Activated naive CD4-positive, alpha-beta T cell treated with anti-CD3 and anti-CD28 coated beads, Interleukin-2, amount 50 U/mL, for 72 hours (primary cell): Measurements from ENCODE around the gene FKBP5. TPM values are rescaled to one million over a fixed set of nuclear protein-coding genes. Genes with fewer than 3 reads are reported as not detected.

Experiments
- ATAC-seq, 2 donors: fragments of 150-1000 bp; cut with Tn5 transposase; 2 replicates each; pipeline ENCODE4 v1.10.0; 2021; ENCODE audit warnings: mild to moderate bottlenecking in 2 of 2, moderate library complexity in 2 of 2
- DNase-seq, 2 donors: peaks; one replicate each; pipeline ENCODE4 v3.0.0; 2021 to 2022; ENCODE audit warnings: low spot score in 2 of 2
- H3K27ac Mint-ChIP-seq, 2 donors: one replicate each; pipeline ENCODE4 v1.8.0; 2022; ENCODE audit warnings: mild to moderate bottlenecking in 2 of 2, mixed read lengths in 2 of 2
- H3K36me3 Mint-ChIP-seq, 2 donors: one replicate each; pipeline ENCODE4 v1.8.0; 2022; ENCODE audit warnings: mixed read lengths in 2 of 2
- H3K9me3 Mint-ChIP-seq, 2 donors: one replicate each; pipeline ENCODE4 v1.8.0; 2022; ENCODE audit warnings: mixed read lengths in 2 of 2
- total RNA-seq, 2 donors: library from RNA; stranded (reverse); gene quantifications; one replicate each; pipeline ENCODE4 v1.2.3, GENCODE V29; 2022

Gene FKBP5
- total RNA-seq, 2 donors from 2014 or later: 70.1 to 229 TPM

DNA sequence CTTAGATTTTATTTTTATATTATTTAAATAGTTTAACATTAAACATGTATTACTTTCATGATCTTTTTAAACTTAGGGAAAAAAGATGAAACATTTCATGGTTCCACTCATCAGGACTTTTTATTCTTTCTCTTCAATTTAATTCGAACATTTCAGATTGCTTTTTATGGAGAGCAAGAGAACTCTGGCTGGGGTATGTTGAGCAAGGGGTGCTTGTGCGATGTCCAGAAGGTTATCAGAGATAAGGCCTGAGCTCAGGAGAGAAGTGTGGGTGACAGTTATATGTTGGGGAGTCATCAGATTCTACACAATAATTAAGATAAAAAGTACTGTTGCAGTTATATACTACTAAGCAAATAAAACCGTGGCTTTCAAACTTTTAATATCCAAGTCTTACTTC lies 37.5 kb downstream of the FKBP5 start:
- H3K27ac Mint-ChIP-seq: peak overlapping the region in 1 of 2 donors; percentile 47
- DNase-seq (no peak), ATAC-seq (no peak)
- no peaks in the 10 kb centered on the region for H3K9me3 Mint-ChIP-seq
- peaks cover 10 to 21% of the 10 kb centered on the region in 2 donors for H3K36me3 Mint-ChIP-seq

DNA sequence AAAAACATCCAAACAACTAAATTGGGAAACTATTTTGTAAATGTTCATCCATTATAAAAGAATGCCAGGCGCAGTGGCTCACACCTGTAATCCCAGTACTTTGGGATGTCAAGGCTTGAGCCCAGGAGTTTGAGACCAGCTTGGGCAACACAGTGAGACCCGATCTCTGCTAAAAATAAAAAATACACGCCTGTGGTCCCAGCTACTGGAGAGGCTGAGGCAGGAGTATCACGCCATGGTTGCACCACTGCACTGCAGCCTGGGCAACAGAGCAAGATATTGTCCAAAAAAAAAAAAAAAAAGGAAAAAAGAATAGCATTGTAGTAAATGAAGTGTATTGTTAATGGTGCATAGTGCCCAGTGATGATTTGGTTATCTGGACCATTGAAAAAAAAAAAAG lies 38.7 kb downstream of the FKBP5 start:
- Mint-ChIP-seq H3K36me3 (peaks cover 13 to 33% of the 10 kb centered on the region in 2 donors), H3K27ac (no peak overlapping the region), H3K9me3 (no peaks in the 10 kb centered on the region)
- no peak for DNase-seq
- no peak for ATAC-seq

DNA sequence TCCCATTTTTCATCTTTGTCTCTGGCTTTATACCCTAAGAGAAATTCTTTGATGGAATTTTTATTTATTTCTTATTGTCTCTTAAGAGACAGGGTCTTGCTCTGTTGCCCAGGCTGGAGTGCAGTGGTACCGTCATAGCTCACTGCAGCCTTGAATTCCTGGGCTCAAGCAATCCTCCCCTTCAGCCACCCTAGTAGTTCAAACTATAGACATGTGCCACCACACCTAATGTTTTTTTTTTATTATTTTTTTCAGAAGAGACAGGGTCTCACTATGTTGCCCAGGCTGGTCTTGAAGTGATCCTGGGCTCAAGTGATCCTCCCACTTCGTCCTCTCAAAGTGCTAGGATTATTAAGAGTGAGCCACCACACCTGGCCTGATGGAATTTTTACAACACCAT lies 40.5 kb downstream of the FKBP5 start:
- no peak for DNase-seq
- Mint-ChIP-seq H3K36me3 (peaks cover 17 to 45% of the 10 kb centered on the region in 2 donors), H3K9me3 (peaks cover 0 to 4% of the 10 kb centered on the region in 2 donors), H3K27ac (no peak overlapping the region)
- no peak for ATAC-seq

DNA sequence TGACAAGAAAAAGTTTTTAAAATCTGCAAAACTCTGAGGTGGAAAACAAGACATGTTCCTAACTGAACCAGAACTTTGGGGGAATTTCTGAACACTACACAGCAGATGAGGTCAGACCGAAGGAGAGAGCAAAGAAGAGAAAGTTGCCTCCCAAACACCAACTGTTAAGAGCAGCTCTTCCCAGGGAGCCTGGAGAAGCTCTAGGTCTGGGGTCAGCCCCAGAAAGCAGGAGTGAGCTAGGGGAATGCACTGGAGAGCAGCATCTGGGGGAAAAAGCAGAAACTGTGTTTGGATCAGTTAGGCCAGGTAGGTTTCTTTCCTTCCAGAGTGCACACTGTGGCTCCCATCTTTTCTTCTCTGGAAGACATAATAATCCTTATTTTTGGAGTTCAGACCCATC lies 41.3 kb downstream of the FKBP5 start:
- DNase-seq: no peak
- peak overlapping the region in 1 of 2 donors; percentile 70 for H3K27ac Mint-ChIP-seq
- peaks cover 10 to 46% of the 10 kb centered on the region in 2 donors for H3K36me3 Mint-ChIP-seq
- H3K9me3 Mint-ChIP-seq: peaks cover 0 to 4% of the 10 kb centered on the region in 2 donors
- no peak for ATAC-seq

DNA sequence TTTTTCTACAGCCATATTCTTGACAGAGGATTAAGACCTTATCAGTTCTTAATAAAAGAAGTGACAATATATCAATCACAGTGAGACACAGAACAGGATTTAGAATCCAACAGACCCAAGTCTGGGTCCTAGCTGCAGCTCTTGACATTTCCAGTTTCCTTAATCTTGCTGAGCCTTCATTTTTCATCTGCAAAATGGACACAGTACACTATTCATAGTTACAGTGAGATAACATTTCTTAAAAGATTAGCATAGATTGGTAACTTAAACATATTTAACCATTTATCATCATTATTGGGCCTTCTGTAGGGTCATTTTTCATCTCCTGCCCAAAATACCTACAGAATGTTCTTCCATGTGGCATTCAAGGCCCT lies 45.6 kb downstream of the FKBP5 start:
- peaks cover 14 to 63% of the 10 kb centered on the region in 2 donors for H3K36me3 Mint-ChIP-seq
- peak overlapping the region; percentile 33 to 35 for H3K27ac Mint-ChIP-seq
- no peak for ATAC-seq

DNA sequence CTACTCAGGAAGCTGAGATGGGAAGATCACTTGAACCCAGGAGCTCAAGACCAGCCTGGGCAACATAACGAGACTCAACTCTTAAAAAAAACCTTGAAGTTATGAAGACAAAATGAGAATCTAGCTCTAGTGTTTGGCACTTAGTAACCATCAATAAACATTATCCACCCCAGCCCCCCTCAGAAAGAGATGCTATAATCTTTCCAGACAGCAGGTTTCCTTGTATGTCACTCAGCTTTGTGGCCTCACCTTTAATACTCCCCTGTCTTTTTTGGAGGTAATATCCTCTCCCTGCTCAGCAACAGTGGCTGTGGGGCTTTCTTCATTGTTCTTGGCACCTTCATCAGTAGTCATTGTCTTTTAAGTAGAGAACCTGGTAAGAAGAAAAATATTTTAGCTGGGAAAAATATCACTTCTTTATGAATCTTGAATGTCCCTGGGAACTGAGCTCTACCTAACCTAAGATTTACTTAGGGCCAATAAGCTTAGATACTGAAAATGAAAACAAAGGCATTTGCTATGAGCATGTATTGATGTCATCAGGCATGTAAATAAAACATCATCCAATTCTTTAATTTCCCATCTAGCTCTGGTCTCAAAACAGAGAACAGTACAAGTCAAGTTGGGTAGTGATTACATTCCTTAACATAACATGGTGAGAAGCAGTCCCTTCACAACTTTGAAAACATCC lies 46.1 kb downstream of the FKBP5 start:
- Mint-ChIP-seq H3K27ac (peak overlapping the region; percentile 35 to 40), H3K36me3 (peaks cover 14 to 68% of the 10 kb centered on the region in 2 donors), H3K9me3 (peaks cover 0 to 4% of the 10 kb centered on the region in 2 donors)
- DNase-seq (no peak), ATAC-seq (no peak)

More for the DNA sequence above, 45.6 kb downstream of the FKBP5 start:
- H3K9me3 Mint-ChIP-seq: peaks cover 0 to 4% of the 10 kb centered on the region in 2 donors
- no peak for DNase-seq

DNA sequence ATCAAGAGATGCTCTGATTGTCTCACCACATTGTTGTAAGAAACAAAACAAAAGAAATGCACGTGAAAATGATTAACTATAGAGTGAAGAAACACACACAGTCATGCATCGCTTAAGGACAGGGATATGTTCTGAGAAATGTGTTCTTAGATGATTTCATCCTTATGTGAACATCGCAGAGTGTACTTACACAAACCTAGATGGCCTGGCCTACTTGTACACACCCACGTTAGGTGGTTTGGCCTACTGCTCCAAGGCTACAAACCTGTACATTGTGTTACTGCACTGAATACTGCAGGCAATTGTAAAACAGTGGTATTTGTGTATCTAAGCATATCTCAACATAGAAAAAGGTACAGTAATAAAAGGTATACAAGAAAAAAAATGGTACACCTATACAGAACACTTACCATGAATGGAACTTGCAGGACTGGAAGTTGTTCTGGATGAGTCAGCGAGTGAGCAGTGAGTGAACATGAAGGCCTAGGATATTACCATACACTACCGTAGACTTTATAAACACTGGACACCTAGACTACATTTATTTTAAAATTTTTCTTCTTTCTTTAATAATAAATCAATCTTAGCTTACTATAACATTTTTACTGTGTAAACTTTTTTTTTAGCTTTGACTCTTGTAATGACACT lies 48.6 kb downstream of the FKBP5 start:
- peaks cover 0 to 4% of the 10 kb centered on the region in 2 donors for H3K9me3 Mint-ChIP-seq
- peaks cover 19 to 62% of the 10 kb centered on the region in 2 donors for H3K36me3 Mint-ChIP-seq
- DNase-seq (no peak), ATAC-seq (peak in 1 of 2 donors; percentile 45)
- no peak overlapping the region for H3K27ac Mint-ChIP-seq

DNA sequence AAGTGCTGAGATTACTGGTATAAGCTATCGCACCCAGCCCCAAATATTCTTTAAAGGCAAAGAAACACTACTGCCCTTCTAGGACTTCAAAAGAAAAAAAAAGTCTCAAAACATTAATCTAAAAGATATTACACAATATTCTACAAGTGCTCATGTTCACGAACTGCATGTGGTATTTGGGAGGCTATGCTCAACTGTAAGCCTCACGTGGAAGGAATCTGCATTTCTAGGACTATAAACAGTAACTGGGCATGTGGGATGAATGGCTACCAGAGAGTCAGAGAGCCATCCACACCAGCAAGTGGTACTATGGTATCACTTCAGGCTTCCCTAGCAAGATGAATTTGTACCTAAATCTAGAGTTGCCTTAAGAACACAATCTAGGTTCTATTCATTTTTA lies 50.0 kb downstream of the FKBP5 start:
- no peak for ATAC-seq
- Mint-ChIP-seq H3K27ac (peak overlapping the region in 1 of 2 donors; percentile 9), H3K36me3 (peaks cover 14 to 55% of the 10 kb centered on the region in 2 donors), H3K9me3 (peaks cover 0 to 3% of the 10 kb centered on the region in 2 donors)
- DNase-seq: no peak

DNA sequence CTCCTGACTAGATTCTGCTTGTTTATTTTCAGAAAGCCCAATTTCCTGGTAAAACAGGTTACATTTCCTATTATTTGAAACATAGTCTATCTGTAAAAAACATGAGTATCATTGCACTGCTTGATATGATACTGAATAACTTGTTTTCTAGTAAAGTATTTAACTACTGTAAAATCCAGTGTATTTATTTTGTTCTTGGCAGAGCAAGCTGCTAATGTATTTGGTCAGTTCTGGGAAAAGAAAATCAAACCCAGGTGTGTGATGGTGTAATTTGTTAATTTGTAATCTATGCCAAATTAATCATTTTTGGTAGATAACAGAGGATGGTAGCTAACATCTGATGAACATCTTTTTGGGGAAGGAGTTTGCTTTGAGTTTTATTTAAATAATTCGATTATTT lies 50.8 kb downstream of the FKBP5 start:
- no peak overlapping the region for H3K27ac Mint-ChIP-seq
- no peak for ATAC-seq
- peaks cover 10 to 48% of the 10 kb centered on the region in 2 donors for H3K36me3 Mint-ChIP-seq
- H3K9me3 Mint-ChIP-seq: no peaks in the 10 kb centered on the region
- no peak for DNase-seq

DNA sequence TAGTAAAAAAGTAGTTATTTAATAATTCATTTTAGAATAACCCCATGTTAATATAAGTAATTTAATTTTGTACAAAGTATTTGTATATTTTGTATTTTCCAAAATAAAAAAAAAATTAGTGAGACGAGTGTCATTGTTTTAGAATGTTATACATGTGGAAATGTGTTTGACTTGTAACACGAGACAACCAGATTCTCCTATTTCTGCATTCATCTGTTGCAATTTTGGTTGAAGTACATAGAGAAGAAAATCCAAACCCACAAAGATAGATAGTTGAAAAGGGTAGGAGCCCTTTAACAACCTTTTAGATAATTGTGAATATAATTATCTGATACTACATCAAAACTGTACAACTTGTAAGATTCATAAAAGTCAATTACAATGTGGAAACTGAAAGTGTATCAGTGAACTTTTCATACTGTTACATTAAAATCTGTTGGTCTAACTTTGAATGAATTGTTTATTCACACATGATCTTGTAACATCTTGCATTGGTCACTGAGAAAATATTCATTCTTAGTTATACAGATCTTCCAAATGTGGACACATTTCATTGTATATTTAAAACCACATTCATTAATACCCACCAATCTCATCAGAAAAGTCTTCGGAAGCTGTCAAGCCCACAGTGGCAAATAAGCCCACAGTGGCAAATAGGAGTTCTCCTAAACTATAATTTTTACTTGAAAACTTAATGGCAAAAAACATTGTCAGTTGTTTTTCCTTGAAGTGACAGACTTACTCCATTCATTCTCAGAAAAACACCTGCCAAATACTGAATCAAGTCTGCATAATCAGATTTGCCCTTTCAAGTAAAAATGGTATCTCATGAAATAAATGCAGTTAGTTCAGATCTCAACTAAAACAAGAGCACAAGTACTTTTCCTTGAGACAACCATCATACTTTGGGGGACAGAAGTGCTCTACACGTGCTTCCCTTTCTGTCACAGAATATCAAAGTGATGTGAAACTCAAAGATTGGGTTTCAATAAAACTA lies 52.8 kb downstream of the FKBP5 start:
- peaks cover 10 to 50% of the 10 kb centered on the region in 2 donors for H3K36me3 Mint-ChIP-seq
- ATAC-seq (peak in 1 of 2 donors; percentile 58), DNase-seq (no peak)

DNA sequence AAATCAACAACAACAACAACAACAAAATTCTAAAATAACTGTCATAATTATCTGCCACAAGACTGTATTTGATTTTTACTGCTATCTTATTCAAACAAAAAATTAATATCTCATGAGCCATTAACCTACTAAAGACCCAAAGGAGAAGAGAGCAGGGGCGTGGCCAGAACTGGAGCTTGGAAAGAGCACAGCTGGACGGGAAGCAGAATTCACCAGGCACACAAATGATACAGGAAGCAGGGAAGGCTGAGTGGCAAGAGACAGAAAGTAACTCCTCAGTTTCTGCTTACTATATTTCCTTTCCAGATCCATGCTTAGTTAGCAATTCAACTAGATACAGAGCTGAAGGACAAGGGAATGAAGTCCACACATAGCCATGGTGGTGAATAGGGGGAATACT lies 54.4 kb downstream of the FKBP5 start:
- DNase-seq: no peak
- peaks cover 6 to 52% of the 10 kb centered on the region in 2 donors for H3K36me3 Mint-ChIP-seq
- H3K9me3 Mint-ChIP-seq: no peaks in the 10 kb centered on the region
- H3K27ac Mint-ChIP-seq: peak overlapping the region in 1 of 2 donors; percentile 27
- ATAC-seq: no peak

More for the DNA sequence above, 52.8 kb downstream of the FKBP5 start:
- Mint-ChIP-seq H3K9me3 (no peaks in the 10 kb centered on the region), H3K27ac (peak overlapping the region; percentile 50 to 93)

DNA sequence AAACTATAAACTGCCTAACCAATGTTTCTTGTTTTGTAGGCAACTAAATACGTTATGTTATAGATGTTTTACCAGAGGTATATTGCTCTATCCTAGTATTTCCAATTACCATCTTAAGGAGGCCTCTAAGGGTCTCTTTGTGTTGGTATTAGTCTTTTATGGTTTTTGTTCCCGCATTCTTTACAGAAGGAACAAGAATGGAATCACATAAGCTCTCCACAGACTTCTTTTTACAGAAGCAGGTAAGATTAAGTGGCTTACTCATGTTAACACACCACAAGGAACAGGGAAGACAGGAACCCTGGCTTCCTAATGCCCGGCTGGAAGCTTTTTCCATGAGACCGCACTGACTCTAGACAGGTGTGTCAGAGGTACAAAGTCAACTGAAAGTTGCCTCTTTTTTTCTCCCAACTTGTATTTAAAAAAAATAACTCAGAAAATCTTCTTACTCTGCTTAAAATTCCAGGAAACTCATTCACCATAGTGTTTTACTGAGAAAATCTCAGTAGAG lies 55.1 kb downstream of the FKBP5 start:
- peaks cover 6 to 54% of the 10 kb centered on the region in 2 donors for H3K36me3 Mint-ChIP-seq
- no peaks in the 10 kb centered on the region for H3K9me3 Mint-ChIP-seq
- no peak for ATAC-seq
- no peak for DNase-seq
- H3K27ac Mint-ChIP-seq: no peak overlapping the region

DNA sequence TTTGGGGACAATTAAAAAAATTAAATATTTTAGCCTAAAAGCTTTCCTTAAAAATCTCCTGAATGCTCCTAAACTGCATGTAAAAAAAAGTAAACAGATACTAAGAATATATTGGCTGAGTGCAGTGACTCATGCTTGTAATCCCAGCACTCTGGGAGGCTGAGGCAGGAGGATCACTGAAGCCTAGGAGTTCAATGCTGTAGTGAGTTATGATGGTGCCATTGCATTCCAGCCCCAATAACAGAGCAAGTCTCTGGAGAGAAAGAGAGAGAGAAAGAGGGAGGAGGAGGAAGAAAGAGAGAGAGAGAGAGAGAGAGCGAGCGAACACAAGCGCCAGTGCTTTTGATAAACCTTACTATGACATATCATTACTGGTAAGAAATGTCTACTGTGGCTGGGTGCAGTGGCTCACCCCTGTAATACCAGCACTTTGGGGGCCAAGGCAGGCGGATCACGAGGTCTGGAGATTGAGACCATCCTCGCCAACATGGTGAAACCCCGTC lies 58.8 kb downstream of the FKBP5 start:
- H3K9me3 Mint-ChIP-seq: no peaks in the 10 kb centered on the region

DNA sequence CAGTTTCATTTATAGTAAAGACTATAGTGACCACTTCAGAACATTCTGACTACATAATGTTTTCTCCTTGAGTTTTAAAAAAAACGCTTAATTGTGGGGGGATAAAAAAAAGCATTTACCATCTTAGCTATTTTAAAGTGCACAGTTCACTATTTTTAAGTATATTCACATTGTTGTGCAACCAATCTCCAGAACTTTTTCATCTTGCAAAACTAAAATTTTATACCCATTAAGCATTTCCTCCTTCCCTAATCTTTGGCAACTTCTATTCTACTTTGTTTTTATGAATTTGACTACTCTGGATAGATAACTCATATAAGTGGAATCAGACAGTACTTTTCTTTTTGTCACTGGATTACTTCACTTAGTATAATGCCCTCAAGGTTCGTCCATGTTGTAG lies 62.3 kb downstream of the FKBP5 start:
- Mint-ChIP-seq H3K27ac (no peak overlapping the region), H3K9me3 (no peaks in the 10 kb centered on the region), H3K36me3 (peaks cover 4 to 46% of the 10 kb centered on the region in 2 donors)
- DNase-seq (no peak), ATAC-seq (no peak)

More for the DNA sequence above, 58.8 kb downstream of the FKBP5 start:
- ATAC-seq (no peak), DNase-seq (no peak)
- peak overlapping the region; percentile 20 to 29 for H3K27ac Mint-ChIP-seq
- peaks cover 0 to 40% of the 10 kb centered on the region in 2 donors for H3K36me3 Mint-ChIP-seq

DNA sequence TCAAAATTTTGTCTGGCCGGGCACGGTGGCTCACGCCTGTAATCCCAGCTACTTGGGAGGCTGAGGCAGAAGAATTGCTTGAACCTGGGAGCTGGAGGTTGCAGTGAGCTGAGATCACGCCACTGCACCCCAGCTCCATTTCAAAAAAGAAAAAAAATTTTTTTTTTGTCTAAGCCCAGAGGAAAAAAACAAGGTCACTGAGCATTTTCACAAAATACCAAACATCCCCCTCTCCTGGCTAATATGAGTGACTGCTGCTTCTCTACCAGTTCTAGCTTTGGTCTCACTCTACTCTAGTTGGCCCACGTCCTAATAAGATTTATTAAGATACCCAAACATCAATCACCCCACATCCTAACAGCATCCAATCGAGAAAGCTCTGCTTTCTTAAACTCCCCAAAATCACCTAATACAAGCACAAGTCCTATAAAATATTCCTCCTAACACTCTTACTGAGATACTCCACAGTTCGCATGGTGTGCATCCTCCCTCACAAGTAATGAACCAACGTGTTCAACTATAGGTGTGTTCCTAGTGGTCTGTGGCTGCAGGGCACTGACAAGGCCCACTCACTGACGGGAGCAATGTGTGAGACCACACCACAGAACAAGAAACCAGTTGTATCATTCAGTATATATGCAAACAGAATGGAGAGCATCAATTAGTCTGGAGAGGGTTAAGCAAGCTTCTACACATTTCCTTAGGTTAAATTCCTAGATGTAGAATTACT lies 64.2 kb downstream of the FKBP5 start:
- H3K36me3 Mint-ChIP-seq: peaks cover 4 to 40% of the 10 kb centered on the region in 2 donors
- DNase-seq (no peak), ATAC-seq (peak; percentile 29 to 59)
- H3K9me3 Mint-ChIP-seq: no peaks in the 10 kb centered on the region
- peak overlapping the region; percentile 42 to 77 for H3K27ac Mint-ChIP-seq

DNA sequence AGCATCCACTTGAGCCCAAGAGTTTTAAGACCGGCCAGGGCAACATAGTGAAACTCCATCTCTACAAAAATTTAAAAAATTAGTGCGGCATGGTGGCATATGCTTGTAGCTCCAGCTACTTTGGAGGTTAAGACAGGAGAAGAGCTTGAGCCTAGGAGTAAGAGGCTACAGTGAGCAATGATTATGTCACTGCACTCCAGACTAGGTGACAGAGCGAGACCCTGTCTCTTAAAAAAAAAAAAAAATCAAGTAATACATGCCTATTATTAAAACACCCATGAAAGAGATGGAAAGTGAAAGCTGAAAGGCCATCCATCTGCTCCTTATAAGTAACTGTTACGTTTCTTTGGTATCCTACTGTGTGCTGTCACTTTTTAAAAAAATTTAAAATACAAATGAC lies 66.4 kb downstream of the FKBP5 start:
- DNase-seq (no peak), ATAC-seq (no peak)
- Mint-ChIP-seq H3K27ac (peak overlapping the region in 1 of 2 donors; percentile 25), H3K9me3 (no peaks in the 10 kb centered on the region), H3K36me3 (peaks cover 10 to 50% of the 10 kb centered on the region in 2 donors)
